ENCODE data around the gene BPIFB2.

DNA sequence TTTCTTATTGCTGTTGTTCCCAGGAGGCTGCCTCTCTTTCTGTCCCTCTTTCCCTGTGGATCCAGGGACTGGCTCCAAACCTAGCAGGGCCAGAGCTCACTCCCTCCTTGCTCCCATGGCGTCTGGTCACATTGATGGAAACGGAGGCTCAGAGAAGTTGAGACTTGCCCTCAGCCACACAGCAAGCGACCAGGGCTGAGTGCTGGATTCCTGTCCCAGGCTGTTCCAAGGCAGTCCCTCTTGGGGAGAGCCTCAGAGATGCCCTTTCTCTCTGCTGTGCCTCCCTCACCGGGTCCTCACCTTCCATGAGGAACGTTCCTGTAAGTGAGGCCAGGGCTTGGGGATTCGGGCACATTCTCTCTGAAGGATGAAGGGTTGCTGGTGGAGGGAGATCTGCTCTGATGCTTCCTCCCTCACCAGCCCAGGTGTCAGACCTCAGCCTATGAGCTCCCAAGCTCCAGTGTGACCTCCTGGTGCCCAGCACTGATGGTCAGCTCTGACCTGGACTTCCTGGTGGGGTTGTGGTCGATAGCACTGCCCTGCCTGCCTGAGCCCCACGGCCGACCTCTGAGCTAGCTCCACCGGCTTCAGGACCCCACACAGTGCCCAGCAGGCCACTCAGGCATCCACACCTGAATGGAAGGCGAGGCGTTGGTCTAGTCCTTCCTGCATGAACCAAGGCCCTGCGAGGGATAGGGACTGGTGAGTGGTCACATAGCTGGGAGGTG, 30.1 kb upstream of the BPIFB2 start:
- TF ChIP-seq CHD2 (IDR thresholded peaks at IDR 0.05; ENCODE audit: borderline replicate concordance, low read depth, low read length) (no peak), NBN (IDR thresholded peaks at IDR 0.05) (no peak), TCF12 (IDR thresholded peaks at IDR 0.05; ENCODE audit: low read depth, low read length) (no peak), GABPA (IDR thresholded peaks at IDR 0.05; ENCODE audit: low read depth) (no peak), SRF (IDR thresholded peaks at IDR 0.05; ENCODE audit: low read depth in 2 of 2, low read length in 2 of 2) (no peak), EZH2 (IDR thresholded peaks at IDR 0.05; ENCODE audit: borderline replicate concordance, control insufficient read depth, low read depth, low read length) (no peak), POLR2A (IDR thresholded peaks at IDR 0.05; ENCODE audit: low read depth, low read length) (no peak), RAD51 (IDR thresholded peaks at IDR 0.05) (no peak), POLR2AphosphoS5 (IDR thresholded peaks at IDR 0.05; ENCODE audit: low read length) (no peak), CEBPB (IDR thresholded peaks at IDR 0.05; ENCODE audit: borderline replicate concordance in 1 of 2, low read depth in 2 of 2, low read length in 2 of 2) (no peak)
- TF ChIP-seq, protein P1, sequence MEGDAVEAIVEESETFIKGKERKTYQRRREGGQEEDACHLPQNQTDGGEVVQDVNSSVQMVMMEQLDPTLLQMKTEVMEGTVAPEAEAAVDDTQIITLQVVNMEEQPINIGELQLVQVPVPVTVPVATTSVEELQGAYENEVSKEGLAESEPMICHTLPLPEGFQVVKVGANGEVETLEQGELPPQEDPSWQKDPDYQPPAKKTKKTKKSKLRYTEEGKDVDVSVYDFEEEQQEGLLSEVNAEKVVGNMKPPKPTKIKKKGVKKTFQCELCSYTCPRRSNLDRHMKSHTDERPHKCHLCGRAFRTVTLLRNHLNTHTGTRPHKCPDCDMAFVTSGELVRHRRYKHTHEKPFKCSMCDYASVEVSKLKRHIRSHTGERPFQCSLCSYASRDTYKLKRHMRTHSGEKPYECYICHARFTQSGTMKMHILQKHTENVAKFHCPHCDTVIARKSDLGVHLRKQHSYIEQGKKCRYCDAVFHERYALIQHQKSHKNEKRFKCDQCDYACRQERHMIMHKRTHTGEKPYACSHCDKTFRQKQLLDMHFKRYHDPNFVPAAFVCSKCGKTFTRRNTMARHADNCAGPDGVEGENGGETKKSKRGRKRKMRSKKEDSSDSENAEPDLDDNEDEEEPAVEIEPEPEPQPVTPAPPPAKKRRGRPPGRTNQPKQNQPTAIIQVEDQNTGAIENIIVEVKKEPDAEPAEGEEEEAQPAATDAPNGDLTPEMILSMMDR (IDR thresholded peaks at IDR 0.05 in 2 of 3, conservative IDR thresholded peaks at IDR 0.05 in 1 of 3; ENCODE audit: control insufficient read depth in 2 of 3, extremely low read depth in 1 of 3, insufficient read depth in 1 of 3, low read depth in 3 of 3, low read length in 3 of 3): no peak

Data from GM12878 (cell line).